Right ventricle myocardium inferior (tissue), 1 donor: ENCODE measurements around the gene QPCTL. TPM values are rescaled to one million over a fixed set of nuclear protein-coding genes. Genes with fewer than 3 reads are reported as not detected.
"Not testable (repeated sequence)": the region's sequence is repeated elsewhere in the genome, so short reads cannot be mapped to it uniquely, and the experiment has no call there.

Experiments
- ATAC-seq: fragments of 200-7000 bp; cut with Tn5 transposase; one replicate; pipeline ENCODE4 v1.9.1; 2020; ENCODE audit warnings: mild to moderate bottlenecking, moderate library complexity
- DNase-seq: peaks from one replicate; pipeline ENCODE4 v3.0.0; 2021; ENCODE audit errors: missing footprints
- intact Hi-C: fragments of 100-400 bp; cut with DNase I; formaldehyde crosslinking; loops from one replicate; pipeline ENCODE4 v1.11.0; 2022
- total RNA-seq: library from RNA; stranded (reverse); fragmentation: NEBNext Ultra II Directional; extraction: Animal tissue kit (Norgen Biotek cat#: 25700); gene quantifications from one replicate; pipeline ENCODE4 v1.2.1, GENCODE V29; 2021
- donor health status: DM: no; HTN: yes; CAD: no; lungs with severe emphysema.

The QPCTL gene
- total RNA-seq, 1 donor from 2014 or later: 1.5 TPM

GRCh38 chr19:45711851-45712698 is 19.6 kb downstream of the QPCTL start:
- ATAC-seq (no peak), DNase-seq (peak; percentile 62)
- intact Hi-C loops: no loop called here

- intact Hi-C loops: no loop called here
- DNase-seq (no peak), ATAC-seq (no peak)
Measured at GRCh38 chr19:45712699-45713067, 20.2 kb downstream of the QPCTL start.

- DNase-seq (no peak), ATAC-seq (no peak)
- intact Hi-C loops: no loop called here
Measured at GRCh38 chr19:45713141-45713540, 20.7 kb downstream of the QPCTL start.

GRCh38 chr19:45715139-45715538 is 22.7 kb downstream of the QPCTL start:
- intact Hi-C loops: no loop called here
- DNase-seq: no peak
- ATAC-seq: no peak

GRCh38 chr19:45716359-45717130 is 24.1 kb downstream of the QPCTL start:
- ATAC-seq (no peak), DNase-seq (no peak)
- intact Hi-C loops: loop anchor here (1.0 to 2.0 kb wide), 3 partner anchors 14 to 52 kb away; partner anchors contain the start of genes FBXO46 and QPCTL

- DNase-seq: peak; percentile 100
- intact Hi-C loops: loop anchor here (1.0 to 2.0 kb wide), 3 partner anchors 13 to 51 kb away; partner anchors contain the start of genes FBXO46 and QPCTL
- peak; percentile 99 for ATAC-seq
Measured at GRCh38 chr19:45717131-45717982, 24.9 kb downstream of the QPCTL start.

GRCh38 chr19:45717983-45718650 is 25.7 kb downstream of the QPCTL start:
- no peak for DNase-seq
- ATAC-seq: no peak
- intact Hi-C loops: loop anchor here (1.0 to 2.0 kb wide), 3 partner anchors 12 to 50 kb away; partner anchors contain the start of genes FBXO46 and QPCTL

- peak; percentile 32 for DNase-seq
- intact Hi-C loops, ATAC-seq: not testable (repeated sequence)
Measured at GRCh38 chr19:45720065-45720464, 27.6 kb downstream of the QPCTL start.

- DNase-seq, ATAC-seq, intact Hi-C loops: not testable (repeated sequence)
Measured at GRCh38 chr19:45728683-45729082, 36.2 kb downstream of the QPCTL start.

GRCh38 chr19:45729800-45730290 is 37.4 kb downstream of the QPCTL start:
- ATAC-seq: no peak
- intact Hi-C loops: loop anchor here (1.0 kb wide), 1 partner anchor 13 kb away; no protein-coding TSS in a partner anchor
- no peak for DNase-seq

GRCh38 chr19:45730368-45731288 is 38.2 kb downstream of the QPCTL start, which contains the start of gene FBXO46:
Gene FBXO46, minus strand, starts transcription at chr19:45730896. Its CDS starts 17,401 bp downstream, at chr19:45713495.
- DNase-seq: peak; percentile 96
- peak; percentile 98 for ATAC-seq
- intact Hi-C loops: loop anchor here (1.0 kb wide), 2 partner anchors 13 to 35 kb away; no protein-coding TSS in a partner anchor

GRCh38 chr19:45733160-45733810 is 40.8 kb downstream of the QPCTL start, which contains the start of gene MEIOSIN:
Gene MEIOSIN, plus strand, starts transcription at chr19:45733439. Its CDS starts 1,938 bp downstream, at chr19:45735377.
- no peak for ATAC-seq
- intact Hi-C loops: no loop called here
- no peak for DNase-seq

- no peak for ATAC-seq
- no peak for DNase-seq
- intact Hi-C loops: no loop called here
Measured at GRCh38 chr19:45739498-45740439, 47.3 kb downstream of the QPCTL start.

GRCh38 chr19:45742969-45743368 is 50.5 kb downstream of the QPCTL start:
- ATAC-seq (no peak), DNase-seq (no peak)
- intact Hi-C loops: no loop called here

GRCh38 chr19:45745606-45746005 is 53.1 kb downstream of the QPCTL start:
- intact Hi-C loops: no loop called here
- no peak for ATAC-seq

More at GRCh38 chr19:45745606-45746005, 53.1 kb downstream of the QPCTL start:
- no peak for DNase-seq
